Stimulated activated CD4-positive, alpha-beta T cell treated with anti-CD3 and anti-CD28 coated beads, Interleukin-4, amount 100 ng/mL, for 48 hours (primary cell): Measurements from ENCODE around the gene PDZD2.
"Not testable (repeated sequence)": the region's sequence is repeated elsewhere in the genome, so short reads cannot be mapped to it uniquely, and the experiment has no call there.

Source experiments
- DNase-seq, 2 donors: peaks; one replicate each; pipeline ENCODE4 v3.0.0-alpha.2; 2020; ENCODE audit warnings: low read depth in 2 of 2

Gene PDZD2

DNA sequence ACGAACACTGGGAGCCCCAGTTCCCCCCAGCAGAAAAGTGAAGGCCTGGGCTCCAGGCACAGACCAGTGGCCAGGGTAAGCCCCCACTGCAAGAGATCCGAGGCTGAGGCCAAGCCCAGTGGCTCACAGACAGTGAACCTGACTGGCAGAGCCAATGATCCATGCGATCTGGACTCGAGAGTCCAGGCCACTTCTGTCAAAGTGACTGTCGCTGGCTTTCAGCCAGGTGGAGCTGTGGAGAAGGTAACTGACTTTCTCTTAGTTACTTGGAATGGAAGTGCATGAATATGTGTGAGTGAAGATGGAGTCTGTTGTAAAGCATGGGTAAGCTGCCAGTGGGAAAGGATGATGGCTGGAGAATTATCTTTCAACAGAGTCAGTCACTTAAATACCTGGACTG is 435.5 kb downstream of the PDZD2 start:
- no peak for DNase-seq

DNA sequence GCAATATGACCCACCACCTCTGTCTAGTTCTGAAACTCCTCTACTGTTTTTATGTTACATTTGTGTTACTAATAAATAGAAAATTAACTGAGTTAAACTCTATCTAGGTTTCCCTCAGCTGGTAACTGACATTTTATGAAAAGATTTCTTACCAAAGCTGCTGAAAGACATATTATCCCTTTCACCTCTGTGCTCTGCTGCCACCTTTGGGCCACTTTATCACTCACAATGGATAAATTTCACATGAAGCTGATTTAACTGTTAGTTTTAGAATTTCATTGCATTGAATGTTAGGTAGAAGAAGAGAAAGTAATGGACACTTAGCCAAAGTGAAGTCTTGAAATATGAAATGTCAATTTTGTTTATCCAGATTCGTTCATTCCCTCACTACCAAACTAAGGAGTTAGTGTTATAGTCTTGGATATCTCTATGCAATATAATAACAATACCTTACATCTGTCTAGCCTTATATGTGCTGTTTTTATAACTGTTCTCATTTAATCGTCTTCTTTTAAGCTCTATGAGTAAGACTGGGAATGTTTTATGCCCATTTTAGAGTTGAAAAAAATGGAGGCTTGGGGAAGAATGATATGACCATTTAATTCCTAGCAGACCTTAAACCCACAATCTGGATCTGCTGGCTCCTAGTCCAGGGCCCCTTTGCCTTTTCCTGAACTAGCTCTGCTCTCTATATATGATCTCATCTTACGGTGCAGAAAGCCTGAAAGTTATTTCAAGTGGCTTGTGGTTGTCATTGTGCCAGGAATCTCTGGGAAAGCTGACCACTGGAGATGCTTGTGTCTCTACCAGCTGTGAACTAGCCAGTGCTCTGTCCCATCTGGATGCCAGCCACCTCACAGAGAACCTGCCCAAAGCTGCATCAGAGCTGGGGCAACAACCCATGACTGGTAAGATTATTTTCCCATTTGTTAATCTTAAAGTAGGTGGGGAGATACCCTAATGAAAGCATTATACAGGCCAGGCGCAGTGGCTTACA is 438.1 kb downstream of the PDZD2 start:
- peak; percentile 18 to 22 for DNase-seq

DNA sequence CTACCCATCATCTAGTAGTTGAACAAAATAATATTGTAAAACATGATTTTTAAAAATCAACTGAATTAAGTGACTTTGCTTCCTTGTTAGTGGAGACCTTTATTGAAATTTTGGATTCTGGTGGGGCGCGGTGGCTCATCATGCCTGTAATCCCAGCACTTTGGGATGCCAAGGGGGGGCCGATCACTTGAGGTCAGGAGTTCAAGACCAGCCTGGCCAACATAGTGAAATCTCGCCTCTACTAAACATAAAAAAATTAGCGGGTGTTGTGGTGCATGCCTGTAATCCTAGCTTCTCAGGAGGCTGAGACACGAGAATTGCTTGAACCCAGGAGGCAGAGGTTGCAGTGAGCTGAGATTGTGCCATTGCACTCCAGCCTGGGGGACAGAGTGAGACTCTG is 439.9 kb downstream of the PDZD2 start:
- not testable (repeated sequence) for DNase-seq

DNA sequence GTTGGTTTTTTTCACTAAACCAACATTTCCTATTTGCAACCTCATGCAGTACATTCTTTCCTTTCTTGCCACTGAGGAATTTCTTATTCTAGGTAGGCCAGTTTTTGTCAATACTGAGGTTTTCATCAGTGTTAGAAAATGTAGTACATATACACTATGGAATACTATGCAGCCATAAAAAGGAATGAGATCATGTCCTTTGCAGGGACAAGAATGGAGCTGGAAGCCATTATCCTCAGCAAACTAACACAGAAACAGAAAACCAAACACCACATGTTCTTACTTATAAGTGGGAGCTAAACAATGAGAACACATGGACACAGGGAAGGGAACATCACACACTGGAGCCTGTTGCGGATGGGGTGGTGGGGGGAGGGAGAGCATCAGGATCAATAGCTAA is 441.6 kb downstream of the PDZD2 start:
- not testable (repeated sequence) for DNase-seq

DNA sequence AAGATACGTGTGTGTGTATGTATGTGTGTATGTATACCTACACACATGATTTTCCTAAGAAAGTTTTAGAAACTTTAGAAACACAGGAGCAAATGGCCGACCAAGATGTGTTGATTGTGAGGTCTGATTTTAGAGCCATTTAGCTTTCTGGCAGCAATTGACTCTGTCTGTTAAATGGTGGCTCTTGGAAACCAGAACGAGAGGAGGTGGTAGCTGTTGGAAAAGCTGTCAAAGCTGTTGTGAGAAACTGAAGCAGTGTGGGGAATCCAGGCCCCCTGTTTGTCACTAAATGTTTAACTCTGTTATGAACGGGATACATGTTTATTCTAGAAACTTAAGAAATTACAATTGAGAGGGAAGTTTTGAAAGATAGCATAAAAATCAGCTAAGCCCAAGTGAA is 443.8 kb downstream of the PDZD2 start:
- DNase-seq: no peak

DNA sequence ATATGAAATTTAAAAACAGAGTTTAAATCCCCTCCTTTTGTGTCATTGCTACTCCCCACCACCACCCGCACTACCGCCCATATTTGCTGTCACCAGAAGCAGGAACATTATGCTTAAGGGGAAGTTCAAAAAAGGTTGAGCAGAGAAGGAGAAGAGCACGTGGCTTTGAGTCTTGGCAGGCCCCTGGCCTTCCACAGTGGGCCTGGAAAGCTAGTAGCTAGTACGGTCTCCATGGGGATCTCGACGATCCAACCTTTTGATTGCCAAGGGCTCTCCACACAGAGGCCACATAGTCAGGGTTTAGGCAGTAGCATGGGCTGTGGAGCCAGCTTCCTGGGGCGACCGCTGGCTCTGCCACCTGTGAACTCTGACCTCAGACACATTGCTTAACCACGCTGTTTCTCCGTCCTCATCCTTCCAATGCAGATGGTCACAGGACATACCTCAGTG is 445.1 kb downstream of the PDZD2 start:
- DNase-seq: no peak

DNA sequence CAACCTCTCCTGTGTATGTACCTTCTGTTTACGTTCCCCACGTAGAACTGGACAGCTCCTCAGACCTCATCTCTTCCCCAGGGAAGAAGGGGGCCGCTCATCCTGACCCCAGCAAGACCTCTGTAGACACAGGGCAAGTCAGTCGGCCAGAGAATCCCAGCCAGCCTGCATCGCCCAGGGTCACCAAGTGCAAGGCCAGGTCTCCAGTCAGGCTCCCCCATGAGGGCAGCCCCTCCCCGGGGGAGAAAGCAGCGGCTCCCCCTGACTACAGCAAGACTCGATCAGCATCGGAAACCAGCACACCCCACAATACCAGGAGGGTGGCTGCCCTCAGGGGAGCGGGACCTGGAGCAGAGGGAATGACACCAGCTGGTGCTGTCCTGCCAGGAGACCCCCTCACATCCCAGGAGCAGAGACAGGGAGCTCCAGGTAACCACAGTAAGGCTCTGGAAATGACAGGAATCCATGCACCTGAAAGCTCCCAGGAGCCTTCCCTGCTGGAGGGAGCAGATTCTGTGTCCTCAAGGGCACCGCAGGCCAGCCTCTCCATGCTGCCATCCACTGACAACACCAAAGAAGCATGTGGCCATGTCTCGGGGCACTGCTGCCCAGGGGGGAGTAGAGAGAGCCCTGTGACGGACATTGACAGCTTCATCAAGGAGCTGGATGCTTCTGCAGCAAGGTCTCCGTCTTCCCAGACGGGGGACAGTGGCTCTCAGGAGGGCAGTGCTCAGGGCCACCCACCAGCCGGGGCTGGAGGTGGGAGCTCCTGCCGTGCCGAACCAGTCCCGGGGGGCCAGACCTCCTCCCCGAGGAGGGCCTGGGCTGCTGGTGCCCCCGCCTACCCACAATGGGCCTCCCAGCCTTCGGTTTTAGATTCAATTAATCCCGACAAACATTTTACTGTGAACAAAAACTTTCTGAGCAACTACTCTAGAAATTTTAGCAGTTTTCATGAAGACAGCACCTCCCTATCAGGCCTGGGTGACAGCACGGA is 448.5 kb downstream of the PDZD2 start:
- no peak for DNase-seq

DNA sequence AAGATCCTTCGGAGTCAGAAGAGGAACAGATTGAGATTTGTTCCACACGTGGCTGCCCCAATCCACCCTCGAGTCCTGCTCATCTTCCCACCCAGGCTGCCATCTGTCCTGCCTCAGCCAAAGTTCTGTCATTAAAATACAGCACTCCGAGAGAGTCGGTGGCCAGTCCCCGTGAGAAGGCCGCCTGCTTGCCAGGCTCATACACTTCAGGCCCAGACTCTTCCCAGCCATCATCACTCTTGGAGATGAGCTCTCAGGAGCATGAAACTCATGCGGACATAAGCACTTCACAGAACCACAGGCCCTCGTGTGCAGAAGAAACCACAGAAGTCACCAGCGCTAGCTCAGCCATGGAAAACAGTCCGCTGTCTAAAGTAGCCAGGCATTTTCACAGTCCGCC is 449.3 kb downstream of the PDZD2 start:
- no peak for DNase-seq

DNA sequence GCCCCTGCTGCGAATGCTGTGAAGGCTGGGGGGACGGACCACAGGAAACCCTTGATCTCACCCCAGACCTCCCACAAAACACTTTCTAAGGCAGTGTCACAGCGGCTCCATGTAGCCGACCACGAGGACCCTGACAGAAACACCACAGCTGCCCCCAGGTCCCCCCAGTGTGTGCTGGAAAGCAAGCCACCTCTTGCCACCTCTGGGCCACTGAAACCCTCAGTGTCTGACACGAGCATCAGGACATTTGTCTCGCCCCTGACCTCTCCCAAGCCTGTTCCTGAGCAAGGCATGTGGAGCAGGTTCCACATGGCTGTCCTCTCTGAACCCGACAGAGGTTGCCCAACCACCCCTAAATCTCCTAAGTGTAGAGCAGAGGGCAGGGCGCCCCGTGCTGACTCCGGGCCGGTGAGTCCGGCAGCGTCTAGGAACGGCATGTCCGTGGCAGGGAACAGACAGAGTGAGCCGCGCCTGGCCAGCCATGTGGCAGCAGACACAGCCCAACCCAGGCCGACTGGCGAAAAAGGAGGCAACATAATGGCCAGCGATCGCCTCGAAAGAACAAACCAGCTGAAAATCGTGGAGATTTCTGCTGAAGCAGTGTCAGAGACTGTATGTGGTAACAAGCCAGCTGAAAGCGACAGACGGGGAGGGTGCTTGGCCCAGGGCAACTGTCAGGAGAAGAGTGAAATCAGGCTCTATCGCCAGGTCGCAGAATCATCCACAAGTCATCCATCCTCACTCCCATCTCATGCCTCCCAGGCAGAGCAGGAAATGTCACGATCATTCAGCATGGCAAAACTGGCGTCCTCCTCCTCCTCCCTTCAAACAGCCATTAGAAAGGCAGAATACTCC is 450.4 kb downstream of the PDZD2 start:
- DNase-seq: no peak

DNA sequence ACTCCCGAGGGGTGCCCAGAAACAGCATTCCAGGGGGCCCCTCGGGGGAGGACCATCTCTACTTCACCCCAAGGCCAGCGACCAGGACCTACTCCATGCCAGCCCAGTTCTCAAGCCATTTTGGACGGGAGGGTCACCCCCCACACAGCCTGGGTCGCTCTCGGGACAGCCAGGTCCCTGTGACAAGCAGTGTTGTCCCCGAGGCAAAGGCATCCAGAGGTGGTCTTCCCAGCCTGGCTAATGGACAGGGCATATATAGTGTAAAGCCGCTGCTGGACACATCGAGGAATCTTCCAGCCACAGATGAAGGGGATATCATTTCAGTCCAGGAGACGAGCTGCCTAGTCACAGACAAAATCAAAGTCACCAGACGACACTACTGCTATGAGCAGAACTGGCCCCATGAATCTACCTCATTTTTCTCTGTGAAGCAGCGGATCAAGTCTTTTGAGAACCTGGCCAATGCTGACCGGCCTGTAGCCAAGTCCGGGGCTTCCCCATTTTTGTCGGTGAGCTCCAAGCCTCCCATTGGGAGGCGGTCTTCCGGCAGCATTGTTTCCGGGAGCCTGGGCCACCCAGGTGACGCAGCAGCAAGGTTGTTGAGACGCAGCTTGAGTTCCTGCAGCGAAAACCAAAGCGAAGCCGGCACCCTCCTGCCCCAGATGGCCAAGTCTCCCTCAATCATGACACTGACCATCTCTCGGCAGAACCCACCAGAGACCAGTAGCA is 451.3 kb downstream of the PDZD2 start:
- no peak for DNase-seq

DNA sequence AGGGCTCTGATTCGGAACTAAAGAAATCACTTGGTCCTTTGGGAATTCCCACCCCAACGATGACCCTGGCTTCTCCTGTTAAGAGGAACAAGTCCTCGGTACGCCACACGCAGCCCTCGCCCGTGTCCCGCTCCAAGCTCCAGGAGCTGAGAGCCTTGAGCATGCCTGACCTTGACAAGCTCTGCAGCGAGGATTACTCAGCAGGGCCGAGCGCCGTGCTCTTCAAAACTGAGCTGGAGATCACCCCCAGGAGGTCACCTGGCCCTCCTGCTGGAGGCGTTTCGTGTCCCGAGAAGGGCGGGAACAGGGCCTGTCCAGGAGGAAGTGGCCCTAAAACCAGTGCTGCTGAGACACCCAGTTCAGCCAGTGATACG is 451.8 kb downstream of the PDZD2 start:
- no peak for DNase-seq

DNA sequence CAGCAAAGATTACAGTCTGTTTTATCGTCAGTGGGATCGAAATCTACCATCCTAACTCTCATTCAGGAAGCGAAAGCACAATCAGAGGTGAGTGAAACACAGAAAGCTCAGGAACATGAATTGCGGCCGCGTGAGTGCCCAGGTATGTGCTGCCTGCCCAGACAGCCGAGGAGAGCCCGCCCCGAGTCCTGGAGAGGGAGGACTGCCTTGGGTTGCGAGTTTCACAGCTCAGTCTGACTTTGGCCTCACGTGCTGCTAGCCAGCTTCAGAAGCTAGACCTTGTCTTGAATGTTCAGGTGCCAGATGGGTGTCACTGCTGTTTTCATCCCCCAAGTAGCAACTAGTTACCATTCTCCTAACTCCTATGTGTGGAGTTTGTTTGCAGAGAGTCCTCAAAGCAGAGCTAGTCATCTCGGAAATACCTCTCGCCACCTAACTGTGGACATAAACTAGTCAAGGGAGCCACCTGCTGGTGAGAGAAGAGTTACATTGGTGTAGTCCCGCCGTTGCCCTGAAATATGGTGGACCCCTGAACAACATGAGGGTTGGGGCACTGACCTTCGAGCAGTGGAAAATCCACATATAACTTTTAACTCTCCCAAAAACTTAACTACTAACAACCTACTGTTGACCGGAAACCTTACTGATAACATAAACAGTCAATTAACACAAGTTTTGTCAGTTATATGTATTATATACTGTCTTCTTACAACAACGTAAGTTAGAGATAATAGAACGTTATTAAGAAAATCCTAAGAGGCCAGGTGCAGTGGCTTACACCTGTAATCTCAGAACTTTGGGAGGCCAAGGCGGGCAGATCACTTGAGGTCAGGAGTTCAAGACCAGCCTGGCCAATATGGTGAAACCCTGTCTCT is 454.2 kb downstream of the PDZD2 start:
- peak; percentile 39 to 56 for DNase-seq

DNA sequence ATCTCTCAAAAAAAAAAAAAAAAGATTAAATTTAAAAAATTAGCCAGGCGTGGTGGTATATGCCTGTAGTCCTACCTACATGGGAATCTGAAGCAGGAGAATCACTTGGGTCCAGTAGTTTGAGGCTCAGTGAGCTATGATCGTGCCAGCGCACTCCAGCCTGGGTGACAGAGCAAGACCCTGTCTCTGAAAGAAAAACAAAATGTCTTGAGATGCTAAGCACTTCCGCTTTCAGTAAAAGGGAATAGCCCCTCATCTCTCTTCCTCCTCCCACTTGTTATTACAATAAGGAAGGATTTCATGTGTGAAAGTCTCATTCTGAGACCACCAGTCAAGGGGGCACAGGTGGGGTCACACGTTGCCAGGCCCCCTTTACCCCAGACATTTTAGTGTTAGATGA is 455.8 kb downstream of the PDZD2 start:
- DNase-seq: no peak

DNA sequence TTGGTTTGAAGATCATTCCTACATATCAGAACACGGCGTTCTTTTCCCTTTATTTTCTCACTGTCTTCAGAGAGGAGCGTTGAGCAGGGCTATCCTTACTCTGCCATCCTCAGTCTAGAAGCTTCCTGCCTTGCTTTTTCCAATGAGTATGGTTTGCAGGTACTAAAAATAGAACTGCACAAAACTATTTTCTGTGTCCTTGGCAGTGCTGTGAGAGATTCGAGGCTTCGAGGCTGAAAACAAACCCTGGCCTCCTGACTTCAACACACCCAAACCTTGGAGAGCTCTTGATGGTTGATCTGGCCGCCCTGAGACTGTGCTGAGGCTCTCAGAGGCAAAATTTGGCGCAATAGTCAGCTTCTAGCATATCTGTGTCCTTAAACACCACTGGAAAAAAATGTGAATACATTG is 456.3 kb downstream of the PDZD2 start:
- no peak for DNase-seq

DNA sequence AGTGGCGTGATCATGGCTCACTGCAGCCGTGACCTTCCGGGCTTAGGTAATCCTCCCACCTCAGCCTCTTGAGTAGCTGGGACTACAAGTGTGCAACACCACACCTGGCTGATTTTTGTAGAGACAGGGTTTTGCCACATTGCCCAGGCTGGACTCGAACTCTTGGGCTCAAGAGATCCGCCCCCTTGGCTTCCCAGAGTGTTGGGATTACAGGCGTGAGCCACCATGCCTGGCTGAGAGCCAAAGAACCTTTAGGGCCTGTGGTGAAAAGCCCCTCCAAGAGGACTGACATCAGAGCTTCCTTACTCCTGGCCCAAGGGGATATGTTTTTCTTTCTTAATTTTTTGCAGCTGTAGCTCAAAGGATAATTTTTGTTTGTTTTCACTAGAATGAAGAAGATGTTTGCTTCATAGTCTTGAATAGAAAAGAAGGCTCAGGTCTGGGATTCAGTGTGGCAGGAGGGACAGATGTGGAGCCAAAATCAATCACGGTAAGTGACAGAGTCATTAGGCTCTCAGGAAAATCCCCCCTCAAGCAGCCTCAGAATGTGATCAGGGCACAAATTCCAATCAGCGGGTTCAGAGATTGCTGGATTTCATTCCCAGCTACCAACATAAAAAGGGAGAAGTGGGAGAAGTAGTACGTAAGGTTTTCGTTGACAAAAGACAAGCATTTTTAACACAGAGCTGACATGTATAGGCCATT is 458.1 kb downstream of the PDZD2 start:
- DNase-seq: no peak

DNA sequence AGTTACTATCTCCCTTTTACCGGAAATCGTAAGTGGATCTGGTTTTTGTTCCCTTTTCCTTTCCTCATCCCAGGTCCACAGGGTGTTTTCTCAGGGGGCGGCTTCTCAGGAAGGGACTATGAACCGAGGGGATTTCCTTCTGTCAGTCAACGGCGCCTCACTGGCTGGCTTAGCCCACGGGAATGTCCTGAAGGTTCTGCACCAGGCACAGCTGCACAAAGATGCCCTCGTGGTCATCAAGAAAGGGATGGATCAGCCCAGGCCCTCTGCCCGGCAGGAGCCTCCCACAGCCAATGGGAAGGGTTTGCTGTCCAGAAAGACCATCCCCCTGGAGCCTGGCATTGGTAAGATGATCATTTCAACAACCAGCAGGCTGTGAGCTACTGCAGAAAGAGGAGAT is 459.4 kb downstream of the PDZD2 start:
- DNase-seq: no peak

DNA sequence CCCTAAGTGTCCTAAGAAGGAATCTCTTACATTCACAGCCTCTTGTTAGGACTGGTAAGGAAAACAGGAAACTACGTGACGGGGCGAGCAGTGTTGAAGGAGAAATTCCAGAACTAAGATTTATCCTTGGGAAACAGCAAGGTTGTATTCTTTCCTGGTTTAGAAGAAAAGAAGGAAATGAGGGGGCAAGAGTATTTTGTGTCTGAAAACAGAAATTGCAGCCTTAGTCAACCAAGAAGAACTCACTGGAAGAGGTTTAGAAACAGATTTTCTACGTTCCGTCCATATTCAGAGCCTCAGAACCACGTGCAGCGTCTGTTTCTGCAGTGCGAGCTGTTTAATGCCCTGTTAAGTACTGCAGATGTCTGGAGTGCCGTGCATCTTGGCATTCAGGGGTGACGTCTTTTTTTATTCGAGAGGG is 460.0 kb downstream of the PDZD2 start:
- no peak for DNase-seq

DNA sequence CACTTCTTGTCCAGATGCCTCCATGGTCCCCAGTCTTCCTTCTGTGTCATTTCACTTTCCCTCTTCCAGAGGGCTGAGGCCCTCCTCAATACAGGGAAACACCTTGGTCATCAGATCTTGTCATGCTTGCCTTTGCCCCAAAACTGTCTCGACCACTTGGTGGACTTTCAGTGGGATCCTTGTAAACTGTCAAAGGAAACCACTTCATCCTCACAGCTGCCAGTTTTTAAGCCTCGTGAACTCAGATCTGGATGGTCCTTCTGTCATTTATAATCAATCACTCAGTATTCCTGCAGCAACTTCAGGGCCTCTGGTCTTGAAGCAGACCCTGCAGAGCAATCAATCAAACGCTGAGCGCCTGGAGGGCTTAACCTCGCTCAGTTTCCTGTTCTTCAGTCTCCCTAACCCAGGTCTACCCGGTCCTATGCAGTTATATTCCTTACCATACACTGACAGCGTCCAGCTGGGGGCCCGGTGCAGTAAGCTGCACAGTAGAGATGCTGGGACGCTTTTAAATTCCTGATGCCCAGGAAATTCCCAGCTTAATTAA is 460.6 kb downstream of the PDZD2 start:
- DNase-seq: no peak

DNA sequence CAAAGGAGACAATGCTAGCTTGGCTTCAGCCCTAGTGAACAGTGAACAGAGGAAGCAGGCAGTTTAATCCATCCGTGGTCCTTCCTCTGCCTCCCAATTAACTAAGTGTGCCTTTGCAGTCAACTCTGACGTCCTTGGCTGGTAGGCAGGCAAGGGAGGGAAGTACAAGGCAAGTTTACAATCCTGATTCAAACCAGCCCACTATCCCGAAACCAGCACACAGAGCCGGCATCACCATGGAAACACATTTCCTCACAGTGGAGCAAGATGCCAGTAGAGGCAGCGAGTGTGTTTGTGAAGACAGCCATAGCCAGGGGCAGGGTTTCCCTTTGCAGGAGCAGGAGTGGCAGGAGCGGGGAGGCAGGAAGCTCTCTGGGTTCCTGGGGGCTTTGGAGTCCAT is 461.3 kb downstream of the PDZD2 start:
- DNase-seq: no peak
